Islet precursor cell (in vitro differentiated cells): Measurements from ENCODE around the gene FRZB.
A peak's percentile ranks its signal among the peaks of the same experiment; 100 is the strongest.
"Not testable (repeated sequence)": the region's sequence is repeated elsewhere in the genome, so short reads cannot be mapped to it uniquely, and the experiment has no call there.

ENCODE experiments used
- DNase-seq: peaks from one replicate; pipeline ENCODE4 v3.0.0-alpha.2; 2018

Gene FRZB

GRCh38 chr2:182866461-182867406 lies at the start of gene FRZB:
TSS of gene FRZB (minus strand) at chr2:182866637. CDS start at chr2:182866552, 85 bp downstream.
- DNase-seq, result peak; percentile 87

- DNase-seq, result peak; percentile 58
These were observed 49.2 kb upstream of the FRZB start for GRCh38 chr2:182915369-182916326.

DNA sequence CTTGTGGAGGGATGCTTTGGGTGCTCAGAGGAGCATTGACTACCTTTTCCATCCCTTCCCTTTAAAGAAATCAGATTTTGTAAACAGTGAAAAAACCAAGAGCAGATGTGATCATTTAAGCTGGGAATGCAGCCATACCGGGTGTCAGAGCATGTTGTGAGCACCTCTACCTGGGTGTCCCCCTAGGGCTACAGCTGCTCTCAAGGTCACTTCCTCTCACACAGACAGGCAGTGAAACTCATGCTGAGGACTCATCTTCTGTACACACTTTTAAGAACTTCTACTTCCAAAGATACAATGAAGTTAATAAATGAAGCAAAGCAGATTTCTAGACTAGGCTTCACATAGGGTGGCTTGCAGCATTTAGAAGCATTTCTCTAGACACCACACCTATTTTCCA lies 48.4 kb upstream of the FRZB start:
- DNase-seq, result no peak

- no peak for DNase-seq
These were observed 46.6 kb upstream of the FRZB start for GRCh38 chr2:182913064-182913463.

- no peak for DNase-seq
These were observed 46.1 kb upstream of the FRZB start for GRCh38 chr2:182912518-182912915.

GRCh38 chr2:182911813-182912517 lies 45.5 kb upstream of the FRZB start:
- DNase-seq, result no peak

DNA sequence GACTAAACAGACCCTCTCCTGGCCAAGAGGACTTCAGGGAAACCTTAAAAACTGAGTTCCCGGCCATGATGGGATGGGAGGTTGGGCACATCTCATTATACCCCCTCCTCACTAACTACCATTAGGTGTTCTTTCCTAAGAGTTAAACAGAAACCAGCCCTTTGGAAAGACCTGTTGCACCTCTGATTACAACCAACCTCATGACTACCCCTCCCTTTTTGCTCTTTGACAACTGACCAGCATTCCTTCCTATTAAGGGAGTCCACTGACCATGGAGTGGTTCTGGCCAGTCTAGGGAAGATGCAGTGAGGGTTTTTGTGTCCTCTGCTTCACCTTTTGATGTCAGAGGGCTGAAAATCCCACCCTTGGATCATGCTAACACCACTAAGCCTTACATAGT lies 44.5 kb upstream of the FRZB start:
- no peak for DNase-seq

DNA sequence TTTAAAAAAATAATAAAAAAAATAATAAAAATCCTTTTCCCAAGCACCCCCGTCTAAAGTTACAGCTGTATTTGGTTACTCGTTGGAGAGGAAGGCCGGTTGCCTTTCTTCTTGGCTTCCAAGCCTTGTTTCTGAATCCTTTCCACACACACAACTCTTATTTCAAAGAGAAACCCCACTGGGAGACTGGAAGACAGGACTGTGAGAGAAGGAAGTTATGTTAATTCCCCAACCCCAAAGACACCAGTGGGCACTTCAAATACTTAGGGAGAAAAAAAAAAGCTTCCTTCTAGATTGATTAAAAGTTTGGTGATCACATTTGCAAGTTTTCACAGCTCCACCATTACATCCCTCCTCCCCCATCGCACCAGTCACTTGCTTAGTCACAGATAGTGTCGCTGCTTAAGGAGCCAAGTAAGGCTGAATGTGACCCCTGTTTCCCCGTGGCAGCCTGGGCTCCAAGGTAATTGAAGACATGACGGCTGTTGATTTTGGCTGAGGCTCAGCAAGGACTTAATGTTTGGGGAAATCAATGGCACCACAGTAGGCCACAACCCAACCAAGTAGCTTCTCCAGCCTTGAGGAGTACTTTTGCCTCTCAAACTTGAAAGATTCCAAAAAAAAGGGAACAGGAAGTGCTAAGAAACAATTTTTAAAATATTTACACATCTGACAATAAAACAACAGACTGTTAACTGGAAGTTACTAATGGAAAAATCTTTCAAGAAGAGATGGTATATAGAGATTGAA lies 40.8 kb upstream of the FRZB start:
- no peak for DNase-seq

DNA sequence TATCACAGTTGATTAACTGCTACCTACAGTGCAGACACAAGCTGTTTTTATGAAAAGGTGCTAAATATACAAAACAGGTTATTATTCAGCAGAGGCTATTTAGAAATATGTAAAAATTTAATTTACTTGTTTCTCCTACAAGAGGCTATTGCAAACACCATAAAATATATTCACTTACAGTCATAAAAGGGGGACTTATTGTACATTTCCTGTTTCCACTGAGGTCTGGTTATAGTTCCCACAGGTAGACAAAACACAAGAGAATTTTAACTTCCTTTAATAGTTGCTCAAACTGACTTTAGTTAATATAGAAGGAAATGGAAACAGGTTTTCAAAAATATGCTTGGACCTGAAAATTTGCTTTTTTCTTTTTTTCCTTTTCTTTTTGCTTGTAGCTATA lies 40.0 kb upstream of the FRZB start:
- DNase-seq, result no peak

DNA sequence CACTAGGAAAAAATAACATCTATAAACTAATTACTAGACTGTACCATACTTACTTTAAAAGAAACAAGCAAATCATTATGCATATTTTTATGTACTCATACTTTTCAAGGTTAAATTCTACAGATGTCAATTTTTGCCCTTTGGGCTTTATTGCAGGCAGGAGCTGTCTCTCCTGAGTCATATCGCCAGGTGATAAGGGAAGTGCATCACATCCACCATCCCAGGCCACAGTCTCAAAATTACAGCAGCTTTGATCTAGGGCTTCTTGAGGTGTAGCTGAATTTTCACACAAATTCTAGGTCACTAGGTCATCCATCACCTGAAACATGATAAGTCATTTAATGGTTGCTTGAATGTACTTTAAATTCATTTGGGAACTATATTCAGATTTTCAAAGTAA lies 38.4 kb upstream of the FRZB start:
- DNase-seq, result no peak

- DNase-seq, result no peak
These were observed 37.1 kb upstream of the FRZB start for GRCh38 chr2:182903566-182903965.

DNA sequence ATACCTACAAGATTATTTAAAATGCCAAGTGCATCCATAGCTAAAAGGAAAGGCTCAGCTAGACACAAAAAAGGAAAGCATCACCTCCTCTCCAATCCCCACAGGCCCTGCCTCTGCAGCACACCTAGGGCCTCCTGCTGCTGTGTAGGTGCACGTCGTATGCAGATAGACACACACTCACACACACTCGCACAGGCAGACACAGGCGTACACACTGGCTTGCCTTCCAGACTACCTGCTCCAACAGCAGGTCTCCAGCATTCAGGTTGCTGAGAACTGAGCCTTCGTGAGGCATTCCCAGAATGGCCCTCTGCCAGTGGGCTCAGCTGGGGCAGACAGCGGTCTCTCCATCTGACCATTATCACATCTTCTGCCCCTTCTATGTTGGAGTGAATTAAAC lies 35.3 kb upstream of the FRZB start:
- DNase-seq, result no peak

- DNase-seq, result no peak
These were observed 32.3 kb upstream of the FRZB start for GRCh38 chr2:182898718-182899117.

DNA sequence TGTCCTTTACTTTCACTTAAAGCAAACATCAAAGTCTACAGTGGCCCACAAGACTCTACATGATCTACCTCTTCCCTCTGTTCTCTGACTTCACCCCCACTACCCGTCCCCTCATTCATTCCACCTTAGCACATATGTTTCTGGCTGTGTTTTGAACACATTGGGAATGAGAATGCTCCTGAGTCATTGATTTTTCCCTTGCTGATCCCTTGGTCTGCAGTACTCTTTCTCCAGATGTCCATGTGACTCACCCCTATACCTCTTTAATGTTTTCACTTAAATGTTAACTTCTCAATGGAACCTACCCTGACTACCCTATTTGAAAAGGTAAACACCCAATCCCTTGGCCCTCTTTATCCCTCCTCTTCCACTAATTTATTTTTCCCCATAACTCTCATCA lies 30.7 kb upstream of the FRZB start:
- DNase-seq, result no peak

DNA sequence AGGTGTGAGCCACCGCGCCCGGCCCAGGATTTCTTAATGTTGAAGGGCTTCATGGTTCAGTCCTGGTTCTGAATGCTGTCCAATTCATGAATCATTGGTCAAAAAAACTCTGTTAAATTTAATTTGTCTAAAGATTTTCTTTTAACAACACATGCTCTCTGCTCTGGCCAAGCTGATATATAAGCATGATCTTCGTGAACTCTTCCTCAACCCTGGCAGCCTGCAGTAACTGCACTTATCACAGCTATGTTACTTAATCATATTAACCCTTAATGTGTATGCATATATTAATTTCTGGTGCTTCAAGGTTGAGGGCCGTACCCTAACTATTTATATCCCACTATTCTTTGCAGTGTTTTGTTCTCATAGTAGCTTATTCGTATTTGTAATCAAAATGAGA lies 29.4 kb upstream of the FRZB start:
- no peak for DNase-seq

DNA sequence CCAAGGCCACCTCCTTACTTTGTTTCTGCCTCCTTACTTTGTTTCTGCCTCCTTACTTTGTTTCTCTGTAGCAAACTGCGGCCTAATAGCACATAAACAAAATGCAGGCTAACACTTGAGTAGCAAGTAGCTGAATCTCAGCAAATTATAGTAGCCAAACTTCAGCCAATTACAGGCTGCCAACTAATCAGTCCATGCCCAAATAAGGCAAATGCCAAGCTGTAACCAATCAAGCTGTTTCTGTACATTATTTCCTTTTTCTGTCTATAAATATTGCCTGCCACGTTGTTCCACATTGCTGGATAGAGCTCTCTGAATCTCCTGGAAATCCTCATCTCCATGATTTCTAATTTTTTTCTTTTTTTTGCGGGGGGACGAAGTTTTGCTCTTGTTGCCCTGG lies 28.7 kb upstream of the FRZB start:
- no peak for DNase-seq

- no peak for DNase-seq
These were observed 27.7 kb upstream of the FRZB start for GRCh38 chr2:182894174-182894573.

DNA sequence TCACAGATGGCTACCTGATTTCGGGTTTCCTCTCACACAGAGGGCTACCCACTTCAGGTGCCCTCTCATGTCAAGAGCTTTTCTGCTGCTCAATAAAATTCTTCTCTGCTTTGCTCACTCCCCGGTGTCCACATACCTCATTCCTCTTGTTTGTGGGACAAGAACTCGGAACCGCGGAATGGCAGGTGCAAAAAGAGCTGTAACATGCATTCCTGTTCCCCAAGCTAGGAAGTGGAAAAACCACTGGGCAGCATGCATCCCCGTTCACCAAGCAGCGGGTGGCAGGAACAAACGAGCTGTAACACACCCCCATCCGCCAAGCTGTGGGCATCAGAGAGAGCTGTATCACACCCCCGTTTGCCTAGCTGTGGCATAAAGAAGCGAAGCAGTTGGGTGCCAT lies 27.2 kb upstream of the FRZB start:
- DNase-seq, result no peak

- DNase-seq, result not testable (repeated sequence)
These were observed 26.6 kb upstream of the FRZB start for GRCh38 chr2:182893035-182893434.

DNA sequence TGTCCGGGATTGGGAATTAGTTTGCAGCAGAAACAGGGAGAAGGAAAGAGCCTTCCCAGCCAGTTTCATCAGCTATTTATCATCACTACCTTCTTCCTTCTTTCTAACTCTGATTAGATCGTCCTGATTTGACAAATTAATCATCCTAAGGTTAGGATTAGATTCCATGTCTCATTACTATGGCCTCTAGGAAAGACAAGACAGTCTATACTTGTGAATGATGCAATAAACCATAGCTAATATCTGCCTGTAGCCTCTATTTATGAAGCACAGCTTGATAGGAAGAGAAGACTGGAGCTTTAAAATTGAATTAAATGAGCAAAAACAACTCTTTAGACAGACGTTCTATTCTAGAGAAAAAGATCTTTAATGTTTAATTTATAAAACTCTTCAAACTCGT lies 25.2 kb upstream of the FRZB start:
- DNase-seq, result no peak

GRCh38 chr2:182890773-182891378 lies 24.4 kb upstream of the FRZB start:
- DNase-seq, result no peak

GRCh38 chr2:182890305-182890704 lies 23.9 kb upstream of the FRZB start:
- no peak for DNase-seq
